AG04449 (cell line): ENCODE data around the gene GABRG3.

ENCODE experiments used
- CTCF ChIA-PET: fragments of 350-600 bp; formaldehyde crosslinking; extraction: SDS; loops from one replicate; lab custom pipeline; 2021; ENCODE audit warnings: antibody characterized with exemption; lab: Yijun Ruan, JAX
- POLR2A ChIA-PET: fragments of 400-600, 350-600 bp; formaldehyde crosslinking; extraction: SDS; loops from one replicate; lab custom pipeline; 2020; ENCODE audit warnings: antibody characterized with exemption, inconsistent platforms; lab: Yijun Ruan, JAX
- DNase-seq: peaks from one replicate; pipeline ENCODE4 v3.0.0-alpha.2; 2010; ENCODE audit warnings: low read depth, low spot score
- H3K4me3 ChIP-seq: 2 replicates; pipeline ENCODE4 v1.5.1; 2011; ENCODE audit warnings: low read depth, mild to moderate bottlenecking, control low read depth, low read length
- CTCF ChIP-seq: IDR thresholded peaks from one replicate; pipeline ENCODE4 v1.5.1; 2011; ENCODE audit warnings: mild to moderate bottlenecking, moderate library complexity, low read length, control low read depth, inconsistent platforms; ENCODE audit not compliant: insufficient read depth; ENCODE audit errors: missing control alignments

Gene GABRG3

GRCh38 chr15:27483124-27483523 is 512.1 kb downstream of the GABRG3 start:
- no peak overlapping the region for H3K4me3 ChIP-seq
- no peak for DNase-seq

GRCh38 chr15:27485265-27485664 is 514.3 kb downstream of the GABRG3 start:
- H3K4me3 ChIP-seq = no peak overlapping the region
- no peak for DNase-seq
- no peak for TF ChIP-seq CTCF
- CTCF ChIA-PET = no interaction called here
- POLR2A ChIA-PET = no interaction called here

More at GRCh38 chr15:27483124-27483523, 512.1 kb downstream of the GABRG3 start:
- ChIA-PET POLR2A (no interaction called here), CTCF (no interaction called here)
- TF ChIP-seq CTCF = no peak

- H3K4me3 ChIP-seq = no peak overlapping the region
- no peak for DNase-seq
- no peak for TF ChIP-seq CTCF
- POLR2A ChIA-PET = no interaction called here
- CTCF ChIA-PET = no interaction called here
Observed at GRCh38 chr15:27486051-27486450, 515.1 kb downstream of the GABRG3 start.

GRCh38 chr15:27486683-27487647 is 516.0 kb downstream of the GABRG3 start:
- TF ChIP-seq CTCF = no peak
- ChIA-PET POLR2A (no interaction called here), CTCF (no interaction called here)
- no peak overlapping the region for H3K4me3 ChIP-seq
- no peak for DNase-seq

- CTCF ChIA-PET = no interaction called here
- DNase-seq = no peak
- POLR2A ChIA-PET = no interaction called here
- no peak overlapping the region for H3K4me3 ChIP-seq
- TF ChIP-seq CTCF = no peak
Observed at GRCh38 chr15:27487846-27488245, 516.9 kb downstream of the GABRG3 start.

GRCh38 chr15:27490867-27491595 is 520.0 kb downstream of the GABRG3 start:
- ChIA-PET CTCF (no interaction called here), POLR2A (no interaction called here)
- TF ChIP-seq CTCF = no peak
- H3K4me3 ChIP-seq = no peak overlapping the region
- DNase-seq = no peak
